ENCODE measurements around the gene ADCY4. TPM values are rescaled to one million over a fixed set of nuclear protein-coding genes. Genes with fewer than 3 reads are reported as not detected.

The ADCY4 gene
- total RNA-seq, 4 donors from 2014 or later, result 16.5 to 103 (median 28.8) TPM

DNA sequence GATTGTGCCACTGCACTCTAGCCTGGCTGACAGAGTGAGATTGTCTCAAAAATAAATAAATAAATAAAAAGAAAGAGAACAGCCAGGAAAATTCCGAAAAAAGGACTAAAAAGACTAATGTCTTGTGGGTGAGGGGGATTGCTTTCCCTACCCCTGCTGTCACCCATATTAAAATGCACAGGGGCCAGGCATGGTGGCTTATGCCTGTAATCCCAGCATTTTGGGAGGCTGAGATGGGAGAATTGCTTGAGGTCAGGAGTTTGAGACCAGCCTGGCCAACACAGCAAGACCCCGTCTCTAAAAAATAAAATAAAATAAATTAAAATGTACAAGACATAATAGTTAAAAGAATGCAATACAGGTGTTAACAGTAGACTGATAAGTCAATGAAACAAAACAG, 41.3 kb downstream of the ADCY4 start:
- TF ChIP-seq CTCF (IDR thresholded peaks at IDR 0.05; ENCODE audit: low read depth), result no peak

- TF ChIP-seq CTCF (IDR thresholded peaks at IDR 0.05; ENCODE audit: low read depth), result no peak
These were observed 42.6 kb downstream of the ADCY4 start for GRCh38 chr14:24292118-24292807.

GRCh38 chr14:24291446-24292117, 43.3 kb downstream of the ADCY4 start:
- TF ChIP-seq CTCF (IDR thresholded peaks at IDR 0.05; ENCODE audit: low read depth), result no peak

DNA sequence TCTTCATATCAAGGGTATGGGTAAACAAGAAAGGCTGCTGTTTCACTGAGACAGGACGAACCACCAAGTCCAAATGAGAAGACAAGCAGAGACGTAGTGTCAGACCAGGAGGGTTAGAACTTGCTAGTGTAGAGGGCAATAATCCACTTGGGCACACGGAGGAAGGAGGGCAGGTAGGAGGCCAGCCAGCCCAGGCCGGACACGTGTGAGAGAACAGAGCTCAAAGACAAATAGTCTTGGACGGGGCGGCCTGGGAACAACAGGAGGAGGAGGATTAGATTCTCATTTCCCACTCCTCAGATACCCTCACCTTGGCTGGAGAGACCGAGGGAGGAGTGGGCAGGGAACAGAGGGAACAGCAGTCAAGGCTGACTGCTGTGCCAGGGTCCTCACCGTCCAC, 44.1 kb downstream of the ADCY4 start:
- TF ChIP-seq CTCF (IDR thresholded peaks at IDR 0.05; ENCODE audit: low read depth), result no peak

DNA sequence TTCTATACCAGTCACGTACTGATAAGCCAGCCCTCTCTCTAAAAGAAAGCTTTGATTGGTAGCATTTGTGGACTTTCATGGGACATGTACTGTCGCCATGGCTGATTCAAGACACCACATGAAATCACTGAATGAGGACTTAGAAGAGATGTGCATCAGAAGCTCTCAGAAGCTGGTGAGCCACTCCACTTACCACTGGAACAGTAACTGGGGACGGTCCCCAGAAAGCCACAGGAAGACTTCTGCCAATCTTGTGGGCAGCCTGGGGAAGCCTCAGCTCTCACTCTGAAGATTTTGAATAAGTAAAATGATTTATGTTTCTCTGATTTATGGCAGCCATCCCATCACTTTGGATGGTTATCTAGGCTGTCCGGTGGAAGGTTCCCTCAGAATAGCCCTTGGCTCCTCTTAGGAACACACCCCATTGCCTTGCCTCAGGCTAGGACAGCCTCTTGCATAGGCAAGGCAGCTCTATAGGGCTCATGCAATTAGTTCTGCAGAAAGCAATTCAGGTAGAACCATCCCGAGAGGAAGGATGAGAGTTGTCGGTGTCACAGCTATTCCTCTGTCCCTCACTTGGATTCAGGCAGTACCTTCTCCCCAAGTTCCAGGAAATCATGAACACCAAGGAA, 45.1 kb downstream of the ADCY4 start:
- no peak for TF ChIP-seq CTCF (IDR thresholded peaks at IDR 0.05; ENCODE audit: low read depth)

DNA sequence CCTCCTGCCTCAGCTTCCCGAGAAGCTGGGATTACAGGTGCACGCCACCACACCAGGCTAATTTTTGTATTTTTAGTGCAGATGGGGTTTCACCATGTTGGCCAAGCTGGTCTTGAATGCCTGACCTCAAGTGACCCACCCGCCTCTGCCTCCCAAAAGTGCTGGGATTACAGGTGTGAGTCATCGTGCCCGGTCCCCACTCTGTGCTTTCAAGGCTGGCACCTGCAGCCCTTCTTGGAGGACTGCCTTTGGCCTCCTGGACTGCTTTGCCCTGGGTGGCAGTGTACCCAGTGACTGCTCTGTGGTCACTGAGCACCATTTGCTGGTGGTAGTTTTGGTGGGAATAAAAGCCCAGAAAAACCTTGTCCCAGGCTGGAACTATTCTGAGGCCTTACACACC, 47.9 kb downstream of the ADCY4 start:
- TF ChIP-seq CTCF (IDR thresholded peaks at IDR 0.05; ENCODE audit: low read depth), result no peak

GRCh38 chr14:24285351-24285750, 49.5 kb downstream of the ADCY4 start:
- TF ChIP-seq CTCF (IDR thresholded peaks at IDR 0.05; ENCODE audit: low read depth), result no peak
